Smooth muscle cell (in vitro differentiated cells): ENCODE measurements around the gene PCDH10. TPM values are rescaled to one million over a fixed set of nuclear protein-coding genes. Genes with fewer than 3 reads are reported as not detected.
A peak's percentile ranks its signal among the peaks of the same experiment; 100 is the strongest.

ENCODE experiments used
- DNase-seq: peaks from one replicate; lab custom pipeline; 2025; ENCODE audit not compliant: unreplicated experiment; lab: John Stamatoyannopoulos, UW
- H2AFZ ChIP-seq: fragments of 200-600 bp; sonication (generic); 2 replicates; pipeline ENCODE4 v1.6.0; 2016; ENCODE audit warnings: antibody characterized with exemption, low read depth, mild to moderate bottlenecking
- H3F3A ChIP-seq: fragments of 200-600 bp; sonication (generic); 2 replicates; pipeline ENCODE4 v1.6.0; 2017; ENCODE audit warnings: antibody characterized with exemption, low read depth
- H3K27ac ChIP-seq: fragments of 200-600 bp; sonication (generic); 2 replicates; pipeline ENCODE4 v1.5.1; 2016; ENCODE audit warnings: low read depth, mild to moderate bottlenecking
- H3K27me3 ChIP-seq: fragments of 200-600 bp; sonication (generic); 2 replicates; pipeline ENCODE4 v1.6.1; 2016; ENCODE audit warnings: low read depth, mild to moderate bottlenecking
- H3K36me3 ChIP-seq: fragments of 200-600 bp; sonication (generic); 2 replicates; pipeline ENCODE4 v1.5.1; 2016; ENCODE audit warnings: low read depth
- H3K4me1 ChIP-seq: fragments of 200-600 bp; sonication (generic); 2 replicates; pipeline ENCODE4 v1.5.1; 2016; ENCODE audit warnings: low read depth
- H3K4me2 ChIP-seq: fragments of 200-600 bp; sonication (generic); 2 replicates; pipeline ENCODE4 v1.6.0; 2016; ENCODE audit warnings: mild to moderate bottlenecking
- H3K4me3 ChIP-seq: fragments of 200-600 bp; sonication (generic); 2 replicates; pipeline ENCODE4 v1.5.1; 2016; ENCODE audit warnings: mild to moderate bottlenecking
- H3K79me2 ChIP-seq: fragments of 200-600 bp; sonication (generic); 2 replicates; pipeline ENCODE4 v1.6.0; 2016; ENCODE audit warnings: low read depth, mild to moderate bottlenecking
- H3K9ac ChIP-seq: fragments of 200-600 bp; sonication (generic); 2 replicates; pipeline ENCODE4 v1.6.0; 2016; ENCODE audit warnings: low read depth
- H3K9me3 ChIP-seq: fragments of 200-600 bp; sonication (generic); replicated peaks from 2 replicates; pipeline ENCODE4 v1.5.1; 2016; ENCODE audit warnings: low read depth
- H4K20me1 ChIP-seq: fragments of 200-600 bp; sonication (generic); 2 replicates; pipeline ENCODE4 v1.6.0; 2016; ENCODE audit warnings: low read depth
- CTCF ChIP-seq: fragments of 200-600 bp; sonication (generic); IDR thresholded peaks from 2 replicates; pipeline ENCODE4 v1.5.1; 2017; ENCODE audit warnings: borderline replicate concordance, mild to moderate bottlenecking, antibody characterized with exemption; ENCODE audit not compliant: insufficient read depth, poor library complexity, severe bottlenecking
- WGBS: methylation state at CpG from one replicate; pipeline ENCODE4 v1.1.7; 2016; ENCODE audit warnings: low lambda C conversion rate; 5-methylcytosine and 5-hydroxymethylcytosine counted together
- polyA plus RNA-seq: library from polyadenylated mRNA; unstranded; fragments of >200 nt; fragmentation: Nextera tagmentation; extraction: Ambion mirVana; gene quantifications from 2 replicates; pipeline ENCODE4 v1.2.1, GENCODE V29; 2016
- total RNA-seq: library from RNA; depleted of rRNA; stranded (reverse); fragments of >200 nt; gene quantifications from 2 replicates; pipeline ENCODE4 v1.2.3, GENCODE V29; 2014

The PCDH10 gene
- total and polyA plus RNA-seq, 2 experiments from 2014 or later, result 103 to 129 TPM

- Histone ChIP-seq H3F3A (no peaks in the 10 kb centered on the region), H3K27me3 (no peaks in the 10 kb centered on the region), H4K20me1 (no peaks in the 10 kb centered on the region), H3K36me3 (no peaks in the 10 kb centered on the region), H2AFZ (peak overlapping the region; percentile 87), H3K9ac (peak overlapping the region; percentile 6), H3K79me2 (no peaks in the 10 kb centered on the region), H3K27ac (peak overlapping the region; percentile 97), H3K4me1 (peaks cover 34% of the 10 kb centered on the region), H3K9me3 (no peaks in the 10 kb centered on the region), H3K4me2 (peak overlapping the region; percentile 75), H3K4me3 (no peak overlapping the region)
- no peak for DNase-seq
- no peak for TF ChIP-seq CTCF
- WGBS, result 55% methylated on average over 2 of the region's 2 CpGs
Measured at GRCh38 chr4:133131829-133132460, 17.1 kb upstream of the PCDH10 start.

DNA sequence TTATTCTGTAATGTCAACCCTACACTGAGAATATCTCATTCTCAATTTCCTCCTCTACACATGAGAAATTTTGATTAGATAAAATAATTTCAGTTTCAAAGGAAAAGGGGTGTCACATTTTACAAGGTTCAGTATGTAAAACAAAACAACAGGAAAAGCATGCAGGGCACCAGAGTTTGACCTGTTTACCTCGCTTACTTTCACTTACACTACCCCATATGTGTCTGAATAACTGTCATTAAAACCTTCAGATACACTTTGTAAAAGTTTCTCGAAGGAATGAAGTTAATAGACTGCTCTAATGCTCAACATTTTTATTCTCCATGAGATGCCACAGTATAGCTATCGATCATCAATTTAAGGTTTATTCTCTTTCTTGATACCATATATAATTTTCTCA is 12.3 kb upstream of the PCDH10 start:
- WGBS, result 97% methylated on average over 3 of the region's 3 CpGs
- TF ChIP-seq CTCF, result no peak
- no peaks in the 10 kb centered on the region for H3K27me3 ChIP-seq

DNA sequence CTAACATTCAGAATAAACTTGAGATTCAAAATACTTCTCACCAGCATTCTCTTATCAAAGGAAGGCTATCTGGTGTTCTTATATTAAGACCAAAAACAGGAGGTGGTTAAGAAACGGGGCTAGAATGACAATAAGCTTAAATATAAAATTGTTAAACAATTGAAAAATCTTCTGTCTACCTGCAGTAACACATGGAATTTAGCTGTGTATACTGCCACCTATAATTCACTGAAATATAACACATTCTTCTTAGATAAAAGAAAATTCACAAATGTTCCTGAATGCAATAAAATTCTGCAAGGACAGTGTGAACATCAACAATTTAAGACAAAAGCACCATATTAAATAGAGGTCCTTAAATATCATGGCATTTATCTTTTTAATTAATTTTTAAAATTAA is 11.5 kb upstream of the PCDH10 start:
- Histone ChIP-seq H4K20me1 (no peaks in the 10 kb centered on the region), H3K4me1 (peaks cover 3% of the 10 kb centered on the region), H3K27me3 (no peaks in the 10 kb centered on the region), H3K27ac (no peak overlapping the region), H3K4me3 (no peak overlapping the region), H3K79me2 (no peaks in the 10 kb centered on the region), H3K9me3 (no peaks in the 10 kb centered on the region), H3K4me2 (no peak overlapping the region), H3K9ac (no peak overlapping the region), H2AFZ (no peak overlapping the region), H3F3A (no peaks in the 10 kb centered on the region), H3K36me3 (peaks cover 4% of the 10 kb centered on the region)
- DNase-seq, result no peak
- TF ChIP-seq CTCF, result no peak
- WGBS, result 92% methylated on average over 1 of the region's 1 CpG

More for the DNA sequence above, 12.3 kb upstream of the PCDH10 start:
- peaks cover 4% of the 10 kb centered on the region for H3K36me3 ChIP-seq
- no peaks in the 10 kb centered on the region for H4K20me1 ChIP-seq
- peaks cover 11% of the 10 kb centered on the region for H3K4me1 ChIP-seq
- DNase-seq, result no peak
- no peak overlapping the region for H3K27ac ChIP-seq
- no peaks in the 10 kb centered on the region for H3K9me3 ChIP-seq
- H3K4me3 ChIP-seq, result no peak overlapping the region
- H3K4me2 ChIP-seq, result no peak overlapping the region
- H2AFZ ChIP-seq, result no peak overlapping the region
- H3K79me2 ChIP-seq, result no peaks in the 10 kb centered on the region
- no peaks in the 10 kb centered on the region for H3F3A ChIP-seq
- no peak overlapping the region for H3K9ac ChIP-seq
